ACHN (cell line): Measurements from ENCODE around the gene BNC2.

Experiments used
- DNase-seq: peaks from one replicate; pipeline ENCODE4 v3.0.0-alpha.2; 2015
- in situ Hi-C: cut with HindIII; loops from 2 replicates; pipeline ENCODE4 v1.10.0; 2017; ENCODE audit warnings: low sequenced_read_pairs, low pct_ligation_motif_present, low pct_unique_long_range_greater_than_20kb

The BNC2 gene

DNA sequence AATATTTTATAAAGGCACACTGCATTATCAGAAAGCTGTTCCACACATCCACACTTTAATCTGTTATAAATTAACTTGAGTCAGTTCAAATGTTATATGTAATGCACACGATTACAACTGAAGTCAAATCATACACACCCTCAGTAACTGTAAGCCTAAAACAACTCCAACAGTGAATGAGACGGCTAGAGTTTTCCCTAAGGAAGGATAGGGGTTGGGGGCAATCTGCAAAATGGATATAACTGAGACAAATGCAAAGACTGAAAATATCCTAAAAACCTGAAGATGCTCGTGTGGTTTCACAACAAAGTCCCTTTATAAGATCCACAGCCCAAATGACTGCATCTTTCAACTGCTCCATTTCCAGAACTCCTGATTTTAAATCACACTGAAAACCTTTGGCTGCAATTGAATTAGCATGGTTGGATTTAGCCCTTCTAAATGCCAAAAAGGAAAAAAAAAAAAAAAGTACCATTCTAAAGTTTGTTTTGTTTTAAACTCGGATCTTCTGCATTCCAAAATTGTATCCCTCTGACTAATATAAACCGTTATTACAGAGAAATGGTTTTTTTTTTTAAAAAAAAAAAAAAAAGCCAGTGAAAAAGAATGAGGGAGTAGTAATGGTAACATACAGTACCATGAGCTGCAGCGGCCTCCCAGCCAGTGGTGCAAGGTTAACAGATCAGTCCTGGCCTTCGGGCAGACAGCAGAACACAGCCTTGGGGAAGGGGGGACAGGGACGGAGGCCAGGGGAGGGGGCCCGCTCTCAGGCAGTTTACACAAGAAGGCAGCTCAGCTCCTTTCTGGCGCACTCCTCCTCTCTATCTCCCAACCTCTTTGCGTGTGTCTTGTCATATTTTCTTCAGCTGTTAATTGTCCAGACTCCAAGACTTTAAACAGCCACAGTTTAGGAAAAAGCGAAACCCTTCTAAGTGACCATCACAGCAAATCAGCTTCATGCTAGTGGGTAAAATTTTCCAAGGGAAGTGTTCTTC, 166.1 kb downstream of the BNC2 start:
- in situ Hi-C loops: no loop called here
- DNase-seq: peak; percentile 68

DNA sequence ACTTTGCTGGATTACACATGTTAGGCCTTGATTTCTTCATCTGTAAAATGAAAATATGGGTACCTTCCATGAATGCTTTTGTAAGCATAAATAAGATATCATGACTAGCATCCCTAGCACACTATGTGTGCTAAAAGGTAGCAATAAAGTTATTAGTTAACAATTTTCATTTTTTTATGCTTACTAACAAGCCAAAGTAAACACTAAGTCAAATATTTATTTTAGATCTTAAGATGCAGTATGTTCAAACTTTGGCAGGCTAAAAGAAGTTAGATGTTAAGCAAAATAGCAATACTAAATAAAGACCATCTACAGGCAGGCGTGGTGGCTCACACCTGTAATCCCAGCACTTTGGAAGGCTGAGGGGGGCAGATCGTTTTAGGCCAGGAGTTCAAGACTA, 169.1 kb downstream of the BNC2 start:
- no peak for DNase-seq
- in situ Hi-C loops: no loop called here

DNA sequence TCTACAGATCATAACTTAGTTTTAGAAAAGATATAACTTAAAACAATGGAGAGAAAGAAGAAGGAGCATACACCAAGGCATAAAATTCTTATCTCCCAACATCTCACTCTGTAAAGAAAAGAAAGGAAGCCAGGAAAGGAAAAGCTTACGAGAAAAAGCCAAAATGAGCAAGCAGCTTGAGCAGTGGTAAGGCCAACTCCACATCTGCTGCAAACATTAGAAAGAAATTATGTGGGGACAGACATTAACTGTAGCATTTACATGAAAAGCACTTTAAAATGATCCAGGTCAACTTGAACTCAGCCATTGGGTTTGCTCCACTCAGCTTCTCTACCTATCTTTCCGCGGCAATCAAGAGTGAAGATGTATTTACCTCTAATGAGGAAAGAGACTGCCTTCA, 176.9 kb downstream of the BNC2 start:
- DNase-seq: no peak
- in situ Hi-C loops: no loop called here

DNA sequence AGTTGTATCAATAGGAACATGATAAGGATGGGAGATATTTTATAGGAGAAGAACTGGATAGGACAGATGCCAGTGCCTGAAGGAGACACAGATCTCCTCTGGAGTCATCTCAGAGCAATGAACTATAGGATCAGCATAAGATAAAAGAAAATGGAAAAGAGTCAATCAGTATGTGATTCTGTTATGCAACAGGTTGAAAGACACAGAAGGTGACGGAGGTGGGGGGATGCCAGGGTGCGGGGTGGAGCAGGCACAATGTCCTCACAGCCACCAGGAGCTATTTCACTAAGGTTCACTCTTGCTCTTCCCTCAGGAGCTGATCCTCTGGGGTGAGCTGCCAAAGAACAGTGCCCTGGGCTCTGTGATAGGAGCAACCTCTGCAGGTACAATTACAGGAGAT, 179.8 kb downstream of the BNC2 start:
- no peak for DNase-seq
- in situ Hi-C loops: no loop called here

DNA sequence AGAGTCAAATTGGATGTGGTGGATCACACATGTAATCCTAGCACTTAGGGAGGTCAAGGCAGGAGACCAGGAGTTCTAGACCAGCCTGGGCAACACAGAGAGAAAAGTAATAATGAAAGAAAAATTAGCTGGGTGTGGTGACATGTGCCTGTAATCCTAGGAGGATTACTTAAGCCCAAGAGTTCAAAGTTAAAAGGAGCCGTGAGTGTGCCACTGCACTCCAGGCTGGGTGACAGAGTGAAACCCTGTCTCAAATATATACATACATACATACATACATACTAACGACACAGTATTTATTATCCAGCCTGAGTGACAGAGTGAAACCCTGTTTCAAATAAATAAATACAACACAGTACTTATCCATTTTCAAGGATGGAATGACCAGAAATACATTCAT, 180.3 kb downstream of the BNC2 start:
- in situ Hi-C loops: no loop called here
- DNase-seq: no peak

DNA sequence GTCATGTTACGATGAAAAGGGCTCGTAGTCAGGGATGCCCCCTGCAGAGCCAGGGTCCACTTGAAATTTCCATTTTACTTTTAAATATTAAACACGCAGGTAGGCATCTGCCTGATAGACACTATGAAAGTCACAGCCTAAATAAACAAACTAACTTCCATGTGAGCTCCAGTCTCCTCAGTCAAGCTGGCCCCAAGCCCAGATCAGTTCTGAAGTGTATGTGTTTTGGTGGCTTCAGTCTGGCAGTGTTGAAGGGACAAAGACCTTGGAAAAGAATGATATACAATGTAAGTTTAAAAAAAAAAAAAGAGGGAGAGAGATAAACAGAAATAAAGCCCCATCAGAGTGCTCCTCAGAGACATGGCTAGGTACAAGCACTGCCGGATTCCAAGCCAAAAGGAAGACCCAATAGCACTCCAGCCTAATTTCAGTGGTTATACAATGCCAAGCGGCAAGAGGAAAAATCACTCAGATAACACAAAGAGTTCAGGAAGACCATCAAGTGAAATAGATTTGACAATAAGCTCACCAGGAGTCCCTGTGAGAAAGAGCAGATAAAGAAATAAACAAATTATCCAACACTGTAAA, 181.0 kb downstream of the BNC2 start:
- in situ Hi-C loops: no loop called here
- DNase-seq: no peak

DNA sequence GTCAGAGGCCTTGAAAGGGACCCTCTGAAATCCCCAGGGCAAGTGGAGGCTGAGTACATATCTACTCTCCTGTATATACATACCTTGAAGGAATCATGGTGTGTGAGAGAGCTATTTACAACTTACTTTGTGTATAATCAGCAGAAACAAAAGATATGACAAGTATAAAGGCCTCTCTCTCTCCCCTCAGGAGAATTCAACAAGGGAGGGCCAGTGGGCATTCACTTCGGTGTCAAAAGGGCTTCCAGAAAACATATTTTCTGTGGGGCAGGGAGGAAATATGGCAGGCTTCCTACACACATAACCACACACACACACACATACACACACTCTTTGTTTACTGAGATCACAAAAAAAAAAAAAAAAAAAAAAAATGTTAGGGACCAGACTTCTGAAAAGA, 181.7 kb downstream of the BNC2 start:
- in situ Hi-C loops: no loop called here

DNA sequence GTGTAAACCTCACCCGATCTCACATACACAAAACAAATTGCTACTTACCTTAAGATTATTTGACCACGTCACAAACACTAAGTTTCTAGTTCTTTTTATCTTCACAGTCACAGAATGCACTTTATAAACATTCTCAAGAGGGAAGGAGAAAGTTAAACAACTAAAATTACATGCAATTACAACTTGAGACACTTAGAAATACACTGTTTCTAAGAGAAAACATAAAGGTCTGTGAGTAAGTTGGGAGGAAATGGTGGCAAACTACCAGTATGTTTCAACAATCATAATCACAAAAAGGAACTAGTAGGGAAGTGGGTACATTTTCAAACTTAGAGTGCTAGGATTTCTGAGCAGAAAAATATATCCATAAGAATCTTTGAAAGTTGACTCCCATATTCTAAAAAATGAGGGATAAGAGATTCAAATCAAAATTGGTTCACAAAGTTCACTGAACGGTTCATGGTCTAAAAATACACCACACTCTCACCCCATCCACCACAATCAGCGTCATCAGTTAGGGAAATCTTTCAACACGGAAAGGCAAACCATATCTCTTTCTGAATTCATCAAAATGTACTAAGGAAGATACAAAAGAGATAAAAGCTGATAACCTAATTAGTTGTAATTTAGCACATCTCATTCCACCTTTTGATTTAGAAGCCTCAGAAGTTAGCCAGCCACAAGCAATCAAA, 182.6 kb downstream of the BNC2 start:
- in situ Hi-C loops: no loop called here
- DNase-seq: no peak

More for the DNA sequence above, 181.7 kb downstream of the BNC2 start:
- DNase-seq: no peak

DNA sequence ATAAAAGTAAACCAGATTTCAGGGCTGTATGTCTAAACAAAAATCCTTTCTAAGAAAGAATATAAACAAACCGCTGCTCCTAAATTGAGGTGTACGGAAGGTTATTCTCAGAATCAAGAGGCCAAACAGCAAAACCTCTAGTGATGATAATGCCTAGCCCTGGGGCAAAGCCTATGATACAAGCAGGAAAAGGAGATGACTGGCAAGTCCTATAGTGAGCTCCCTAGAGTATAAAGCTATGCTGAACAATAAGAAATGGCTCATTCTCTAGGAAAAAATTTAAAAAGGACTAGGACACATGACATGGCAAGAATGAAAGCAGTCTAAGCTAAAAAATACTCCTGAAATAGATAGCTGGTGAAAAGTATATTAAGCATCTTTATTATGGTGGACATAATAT, 187.1 kb downstream of the BNC2 start:
- in situ Hi-C loops: no loop called here
- DNase-seq: no peak

DNA sequence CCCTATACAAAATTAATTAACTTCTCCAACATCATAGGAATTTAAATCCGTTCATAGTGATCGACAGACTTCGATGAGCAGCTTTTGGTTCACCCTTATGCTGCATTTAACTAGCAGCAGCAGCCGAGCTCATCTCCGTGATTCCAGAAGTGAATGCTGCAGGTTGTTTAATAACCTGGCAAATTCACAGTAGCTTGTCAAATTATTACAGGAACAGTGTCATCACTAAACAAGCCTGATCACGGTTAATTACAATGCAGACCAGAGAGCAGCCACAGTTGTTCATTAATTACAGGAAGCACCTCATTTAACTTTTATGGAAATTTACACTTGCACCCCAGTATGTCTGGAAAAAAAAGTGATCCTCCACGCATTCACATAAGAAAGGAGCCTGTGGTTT, 188.2 kb downstream of the BNC2 start:
- DNase-seq: no peak
- in situ Hi-C loops: no loop called here

DNA sequence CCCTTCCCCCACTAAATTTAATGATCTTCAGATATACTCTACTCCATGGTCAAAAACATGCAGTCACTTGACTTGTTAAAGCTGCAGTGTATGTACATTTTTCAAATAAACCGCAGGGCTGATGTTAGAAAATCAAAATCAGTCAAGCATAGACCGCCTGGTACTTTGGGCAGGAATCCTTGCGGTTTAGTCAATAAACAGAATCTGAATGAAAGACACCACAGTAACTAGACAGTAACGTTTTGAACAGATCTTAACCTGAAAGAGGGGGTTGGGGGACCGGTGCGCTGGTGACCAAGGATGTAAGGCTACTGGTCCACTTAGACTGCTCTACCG, 188.8 kb downstream of the BNC2 start:
- in situ Hi-C loops: no loop called here
- DNase-seq: peak; percentile 10

DNA sequence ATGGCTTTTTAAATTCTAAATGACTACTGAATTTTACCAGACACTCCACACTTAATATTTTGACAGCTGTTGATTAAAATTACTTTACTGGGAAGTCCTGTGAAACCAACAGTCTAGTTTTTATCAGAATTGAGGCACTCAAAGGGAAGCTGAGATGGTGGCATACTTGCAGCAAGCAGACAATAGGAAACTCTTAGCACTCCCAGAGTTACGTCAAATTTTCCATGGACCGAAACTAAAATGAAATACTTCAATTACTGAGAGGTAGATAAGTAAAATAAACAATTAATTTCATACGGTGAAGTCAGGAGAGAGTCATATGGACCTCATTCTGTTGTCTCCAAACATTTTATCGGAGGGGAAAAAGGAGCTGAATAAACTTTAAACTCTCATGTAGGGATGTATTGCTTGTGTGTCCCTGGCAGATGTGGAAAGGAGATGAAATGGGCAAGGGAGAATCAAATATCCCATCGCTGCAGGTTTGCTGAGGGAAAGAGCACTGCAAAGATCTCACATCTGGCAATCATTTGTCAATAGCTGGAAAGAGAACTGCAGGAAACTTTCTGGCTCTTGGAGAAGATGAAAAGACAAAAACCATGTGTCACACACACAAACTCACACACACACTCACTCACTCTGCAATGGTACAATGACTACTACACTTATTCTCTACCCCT, 189.4 kb downstream of the BNC2 start:
- DNase-seq: no peak
- in situ Hi-C loops: no loop called here

DNA sequence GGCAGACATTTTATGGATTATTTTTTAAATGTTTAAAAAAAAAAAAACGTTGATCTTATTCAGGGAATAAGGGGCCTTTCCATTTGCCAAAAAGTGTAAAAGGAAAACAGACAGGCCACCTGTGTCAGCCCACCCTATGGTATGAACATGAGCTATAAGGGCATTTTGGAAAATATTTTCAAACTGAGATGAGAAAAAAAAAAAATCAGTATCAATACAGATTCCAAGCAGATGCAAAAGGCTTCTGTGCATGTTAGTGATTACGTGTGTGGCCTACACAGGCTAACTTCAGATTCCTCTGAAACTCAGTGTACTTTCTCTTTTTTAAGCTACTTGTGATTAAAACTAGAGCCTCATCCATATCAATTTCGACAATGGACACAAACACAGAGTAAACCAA, 189.9 kb downstream of the BNC2 start:
- in situ Hi-C loops: no loop called here
- DNase-seq: no peak

DNA sequence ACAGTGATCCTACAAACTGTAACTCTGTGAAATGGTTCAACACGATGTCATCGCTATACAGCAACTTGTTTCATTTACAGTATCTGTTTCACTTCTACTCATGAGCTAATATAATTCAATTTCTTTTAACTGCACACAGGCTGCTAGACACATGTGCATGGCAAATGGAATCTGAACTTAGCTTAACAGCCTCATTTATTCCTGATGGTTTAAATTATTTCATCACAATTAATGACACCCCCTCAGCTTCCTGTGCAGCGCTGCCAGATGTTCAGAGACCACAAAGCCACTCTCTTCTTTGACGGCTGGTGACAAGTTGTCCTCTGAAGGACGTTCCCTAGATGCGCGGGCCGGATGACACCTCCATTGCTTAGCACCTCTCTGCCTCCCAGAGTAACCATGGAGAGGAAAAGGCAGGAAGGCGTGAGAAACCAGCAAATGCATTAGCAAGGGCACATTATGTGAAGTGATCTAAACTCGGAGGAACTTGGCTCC, 191.1 kb downstream of the BNC2 start:
- in situ Hi-C loops: no loop called here
- DNase-seq: no peak

DNA sequence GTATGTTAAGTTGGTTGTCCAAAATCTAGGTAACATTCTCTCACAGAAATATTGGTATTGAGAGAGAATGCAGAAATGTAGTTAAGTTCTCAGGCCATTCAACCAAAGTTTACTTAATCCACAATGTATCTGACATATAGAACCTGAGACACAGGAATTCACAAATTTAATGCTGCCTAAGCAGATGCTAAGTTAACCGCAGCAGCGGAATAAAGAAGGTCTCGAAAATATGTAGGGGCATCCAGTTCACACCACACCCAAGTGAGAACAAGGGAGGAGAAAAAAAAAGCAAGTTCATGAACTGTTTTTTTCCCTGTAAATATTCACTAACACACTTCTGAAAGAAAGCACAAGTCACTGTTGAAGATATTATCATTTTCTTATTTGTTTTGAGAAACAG, 194.0 kb downstream of the BNC2 start:
- no peak for DNase-seq
- in situ Hi-C loops: no loop called here

DNA sequence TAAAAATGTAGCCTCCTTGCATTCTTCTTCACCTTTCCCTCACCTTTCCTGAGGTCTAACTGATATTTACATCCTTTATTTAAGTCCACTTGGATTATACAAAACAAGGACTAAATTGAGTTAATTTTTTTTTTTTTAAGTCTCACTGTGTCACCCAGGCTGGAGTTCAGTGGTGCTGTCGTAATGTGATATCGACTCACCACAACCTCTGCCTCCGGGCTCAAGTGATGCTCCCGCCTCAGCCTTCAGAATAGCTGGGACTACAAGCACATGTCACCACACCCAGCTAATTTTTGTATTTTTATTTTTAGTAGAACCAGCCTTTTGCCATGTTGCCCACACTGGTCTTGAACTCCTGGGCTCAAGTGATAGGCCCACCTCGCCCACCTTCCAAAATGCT, 195.3 kb downstream of the BNC2 start:
- DNase-seq: no peak
- in situ Hi-C loops: no loop called here

DNA sequence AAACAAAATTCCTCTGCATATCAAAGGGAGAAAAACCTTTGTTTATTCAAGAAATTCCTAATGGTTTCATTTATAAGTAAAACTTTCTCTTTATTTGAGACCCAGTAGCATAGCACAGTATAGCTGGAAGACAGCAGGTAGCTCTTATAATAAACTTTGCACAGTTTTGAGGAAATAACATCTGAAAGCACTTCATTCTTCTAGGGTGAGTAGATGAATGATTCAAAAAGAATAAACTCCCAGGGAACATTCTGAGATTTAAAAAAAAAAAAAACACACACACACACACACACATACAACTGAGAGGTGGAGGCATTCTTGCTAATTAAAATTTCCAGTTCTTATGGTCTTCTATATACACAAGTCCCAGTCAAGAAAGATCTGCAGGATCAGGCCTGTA, 197.3 kb downstream of the BNC2 start:
- in situ Hi-C loops: no loop called here
- no peak for DNase-seq

DNA sequence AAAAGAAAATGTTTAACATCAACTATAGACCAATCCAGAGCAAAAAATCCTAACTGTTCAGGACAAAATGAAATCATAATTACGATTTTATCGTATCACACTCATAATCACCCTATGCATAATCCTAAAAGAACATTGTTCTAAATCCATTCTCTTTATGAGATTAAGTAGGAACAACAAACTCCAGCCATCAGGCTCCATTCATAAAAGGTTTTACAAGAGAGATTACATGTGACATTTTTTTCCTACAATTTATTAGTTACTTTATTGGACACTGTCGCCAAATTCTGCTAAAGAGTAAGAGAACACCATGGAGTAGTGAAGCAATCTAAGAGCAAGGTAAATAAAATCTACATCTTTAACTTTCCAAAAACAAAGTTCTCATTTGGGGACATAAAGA, 198.0 kb downstream of the BNC2 start:
- no peak for DNase-seq
- in situ Hi-C loops: no loop called here

DNA sequence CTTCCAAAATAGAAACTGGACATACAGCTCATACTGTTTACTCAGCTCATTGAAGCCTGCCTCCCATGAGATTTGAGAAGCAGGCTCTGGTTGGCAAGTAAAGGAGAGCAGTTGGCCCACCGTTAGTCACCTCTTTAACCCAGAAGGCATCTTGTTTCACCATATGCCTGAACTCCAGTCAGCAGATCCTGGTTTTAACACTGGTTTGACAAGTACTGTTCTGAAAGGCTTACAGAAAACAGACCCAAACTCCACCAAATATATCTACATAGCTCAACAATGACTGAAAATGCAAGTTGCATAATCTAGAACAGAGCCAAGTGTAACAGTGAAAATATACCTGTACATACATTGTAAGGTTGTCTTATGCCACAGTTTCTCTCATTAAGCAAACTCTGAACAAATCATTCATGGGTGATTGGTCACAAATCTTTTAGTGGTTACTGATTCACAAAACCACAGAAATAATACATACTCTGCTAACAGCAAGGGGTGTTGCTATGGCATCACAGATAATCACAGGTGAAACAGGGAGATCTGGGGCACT, 198.8 kb downstream of the BNC2 start:
- in situ Hi-C loops: no loop called here

More for the DNA sequence above, 198.8 kb downstream of the BNC2 start:
- DNase-seq: peak; percentile 48
